GM23248 (cell line): Measurements from ENCODE around the gene PDIA4. TPM values are rescaled to one million over a fixed set of nuclear protein-coding genes. Genes with fewer than 3 reads are reported as not detected.
"Not testable (repeated sequence)": the region's sequence is repeated elsewhere in the genome, so short reads cannot be mapped to it uniquely, and the experiment has no call there.

Source experiments
- DNase-seq: peaks from one replicate; pipeline ENCODE4 v3.0.0-alpha.2; 2015
- H2AFZ ChIP-seq: fragments of 200-600 bp; sonication (generic); 2 replicates; pipeline ENCODE4 v1.6.1; 2016; ENCODE audit warnings: antibody characterized with exemption
- H3F3A ChIP-seq: fragments of 200-600 bp; sonication (generic); 2 replicates; pipeline ENCODE4 v1.6.1; 2016; ENCODE audit warnings: mild to moderate bottlenecking, antibody characterized with exemption, mixed run types; ENCODE audit not compliant: insufficient read depth
- H3K27ac ChIP-seq: fragments of 200-600 bp; sonication (generic); 2 replicates; pipeline ENCODE4 v1.5.1; 2016; ENCODE audit warnings: mild to moderate bottlenecking
- H3K27me3 ChIP-seq: fragments of 200-600 bp; sonication (generic); replicated peaks from 2 replicates; pipeline ENCODE4 v1.6.1; 2016; ENCODE audit warnings: mild to moderate bottlenecking; ENCODE audit not compliant: insufficient read depth
- H3K36me3 ChIP-seq: fragments of 200-600 bp; sonication (generic); 2 replicates; pipeline ENCODE4 v1.6.1; 2016; ENCODE audit warnings: low read depth, mild to moderate bottlenecking
- H3K4me1 ChIP-seq: fragments of 200-600 bp; sonication (generic); 2 replicates; pipeline ENCODE4 v1.6.1; 2016; ENCODE audit warnings: mild to moderate bottlenecking; ENCODE audit not compliant: insufficient read depth
- H3K4me2 ChIP-seq: fragments of 200-600 bp; sonication (generic); one replicate; pipeline ENCODE4 v1.6.1; 2016; ENCODE audit warnings: mild to moderate bottlenecking; ENCODE audit not compliant: unreplicated experiment
- H3K4me3 ChIP-seq: fragments of 200-600 bp; sonication (generic); 2 replicates; pipeline ENCODE4 v1.5.1; 2016; ENCODE audit warnings: mild to moderate bottlenecking
- H3K79me2 ChIP-seq: fragments of 200-600 bp; sonication (generic); 2 replicates; pipeline ENCODE4 v1.6.1; 2016; ENCODE audit warnings: mild to moderate bottlenecking; ENCODE audit not compliant: insufficient read depth
- H3K9ac ChIP-seq: fragments of 200-600 bp; sonication (generic); 2 replicates; pipeline ENCODE4 v1.6.1; 2016; ENCODE audit warnings: mild to moderate bottlenecking
- H3K9me2 ChIP-seq: fragments of 200-600 bp; sonication (generic); 2 replicates; pipeline ENCODE4 v1.6.1; 2016; ENCODE audit warnings: mixed run types, mild to moderate bottlenecking, moderate library complexity; ENCODE audit not compliant: insufficient read depth
- H3K9me3 ChIP-seq: fragments of 200-600 bp; sonication (generic); one replicate; pipeline ENCODE4 v1.6.1; 2017; ENCODE audit warnings: low read depth
- H4K20me1 ChIP-seq: fragments of 200-600 bp; sonication (generic); 2 replicates; pipeline ENCODE4 v1.6.0; 2016; ENCODE audit not compliant: insufficient read depth
- EZH2 ChIP-seq: fragments of 200-600 bp; sonication (generic); IDR thresholded peaks from 2 replicates; pipeline ENCODE4 v1.6.1; 2018; ENCODE audit warnings: antibody characterized with exemption, mild to moderate bottlenecking; ENCODE audit not compliant: insufficient read depth, poor library complexity, severe bottlenecking
- EZH2phosphoT487 ChIP-seq: fragments of 200-600 bp; sonication (generic); IDR thresholded peaks from 2 replicates; pipeline ENCODE4 v1.6.1; 2018; ENCODE audit warnings: antibody characterized with exemption, moderate library complexity, mild to moderate bottlenecking, low read depth; ENCODE audit not compliant: insufficient read depth
- WGBS, 2 experiments: methylation state at CpG; one replicate each; pipeline ENCODE4 v1.1.6; 2015 to 2017; ENCODE audit warnings: low lambda C conversion rate in 2 of 2, low coverage in 1 of 2; ENCODE audit errors: missing lambda C conversion rate in 2 of 2; 5-methylcytosine and 5-hydroxymethylcytosine counted together
- in situ Hi-C: fragments of 300-500 bp; cut with MboI; formaldehyde crosslinking; loops from 2 replicates; pipeline ENCODE4 v1.15.0; 2020
- polyA plus RNA-seq: library from polyadenylated mRNA; unstranded; fragments of >200 nt; fragmentation: Nextera tagmentation; extraction: Ambion mirVana; gene quantifications from 2 replicates; pipeline ENCODE4 v1.2.1, GENCODE V29; 2016
- total RNA-seq: library from RNA; depleted of rRNA; stranded (reverse); fragments of >200 nt; shearing (Covaris generic); gene quantifications from 2 replicates; pipeline ENCODE4 v1.2.3, GENCODE V29; 2014

PDIA4 gene
- total and polyA plus RNA-seq, 2 experiments from 2014 or later: 196 to 204 TPM

DNA sequence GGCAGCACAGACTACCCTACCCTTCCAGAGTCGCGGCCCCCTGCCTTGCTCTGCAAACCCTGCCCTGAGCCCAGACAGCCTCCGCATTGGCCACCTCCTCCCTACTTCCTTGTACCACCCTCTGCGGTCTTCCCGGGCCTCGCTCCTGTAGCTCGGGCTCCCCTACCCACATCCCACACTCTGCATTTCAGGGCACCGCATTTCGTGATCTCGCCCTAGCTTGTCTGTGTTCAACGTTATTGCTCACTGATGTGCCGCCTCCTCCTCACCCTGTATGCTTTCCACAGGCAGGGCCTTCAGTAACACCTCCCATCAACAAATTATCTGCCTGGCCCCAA lies 6.6 kb downstream of the PDIA4 start:
- Histone ChIP-seq H3K27me3 (no peaks in the 10 kb centered on the region), H3K9me2 (no peaks in the 10 kb centered on the region), H2AFZ (no peak overlapping the region), H3K79me2 (peaks cover 82% of the 10 kb centered on the region), H3K9ac (no peak overlapping the region), H3K9me3 (no peaks in the 10 kb centered on the region), H3K4me2 (no peak overlapping the region), H3K27ac (no peak overlapping the region), H4K20me1 (no peaks in the 10 kb centered on the region), H3K4me1 (peaks cover 7% of the 10 kb centered on the region; the same call in 1 of the 2 replicates), H3K4me3 (no peak overlapping the region), H3K36me3 (no peaks in the 10 kb centered on the region), H3F3A (no peaks in the 10 kb centered on the region)
- TF ChIP-seq EZH2 (no peak), EZH2phosphoT487 (no peak)
- in situ Hi-C loops: no loop called here
- 97 to 98% methylated on average over 12 of the region's 12 CpGs for WGBS, 2 experiments
- DNase-seq: no peak

GRCh38 chr7:149020483-149020882 lies 7.8 kb downstream of the PDIA4 start:
- Histone ChIP-seq H3F3A (no peaks in the 10 kb centered on the region), H3K9me2 (no peaks in the 10 kb centered on the region), H3K9me3 (no peaks in the 10 kb centered on the region), H3K27ac (no peak overlapping the region), H3K4me2 (no peak overlapping the region), H3K9ac (no peak overlapping the region), H3K4me3 (no peak overlapping the region), H4K20me1 (no peaks in the 10 kb centered on the region), H3K79me2 (peaks cover 72% of the 10 kb centered on the region), H2AFZ (no peak overlapping the region), H3K4me1 (no peaks in the 10 kb centered on the region), H3K27me3 (no peaks in the 10 kb centered on the region), H3K36me3 (no peaks in the 10 kb centered on the region)
- TF ChIP-seq EZH2phosphoT487 (no peak), EZH2 (no peak)
- 91 to 93% methylated on average over 11 of the region's 11 CpGs for WGBS, 2 experiments
- no peak for DNase-seq
- in situ Hi-C loops: no loop called here

- Histone ChIP-seq H3K27me3 (no peaks in the 10 kb centered on the region), H3K4me2 (no peak overlapping the region), H3K79me2 (peaks cover 36% of the 10 kb centered on the region), H3K9me3 (no peaks in the 10 kb centered on the region), H4K20me1 (no peaks in the 10 kb centered on the region), H3K9me2 (no peaks in the 10 kb centered on the region), H2AFZ (no peak overlapping the region), H3K9ac (no peak overlapping the region), H3K27ac (no peak overlapping the region), H3K36me3 (peaks cover 3% of the 10 kb centered on the region; the same call in 1 of the 2 replicates), H3F3A (no peaks in the 10 kb centered on the region), H3K4me1 (no peaks in the 10 kb centered on the region), H3K4me3 (no peak overlapping the region)
- in situ Hi-C loops: no loop called here
- no peak for DNase-seq
- 76 to 78% methylated on average over 7 of the region's 7 CpGs for WGBS, 2 experiments
- no peak for TF ChIP-seq EZH2phosphoT487
- TF ChIP-seq EZH2: no peak
These were observed 11.4 kb downstream of the PDIA4 start for GRCh38 chr7:149016876-149017275.

GRCh38 chr7:149014309-149014708 lies 14.0 kb downstream of the PDIA4 start:
- no peaks in the 10 kb centered on the region for H3K9me2 ChIP-seq
- H2AFZ ChIP-seq: no peak overlapping the region
- 93 to 96% methylated on average over 7 of the region's 7 CpGs for WGBS, 2 experiments
- H3F3A ChIP-seq: no peaks in the 10 kb centered on the region
- H3K9ac ChIP-seq: no peak overlapping the region
- TF ChIP-seq EZH2phosphoT487: no peak
- TF ChIP-seq EZH2: no peak
- H3K27me3 ChIP-seq: no peaks in the 10 kb centered on the region
- H3K9me3 ChIP-seq: no peaks in the 10 kb centered on the region
- no peak overlapping the region for H3K4me3 ChIP-seq
- DNase-seq: no peak
- H3K4me2 ChIP-seq: no peak overlapping the region
- H3K79me2 ChIP-seq: peaks cover 11% of the 10 kb centered on the region; the same call in 1 of the 2 replicates
- no peak overlapping the region for H3K27ac ChIP-seq
- H3K36me3 ChIP-seq: peaks cover 14% of the 10 kb centered on the region; the same call in 1 of the 2 replicates
- H3K4me1 ChIP-seq: no peaks in the 10 kb centered on the region
- H4K20me1 ChIP-seq: no peaks in the 10 kb centered on the region
- in situ Hi-C loops: no loop called here

- H3K79me2 ChIP-seq: peaks cover 6% of the 10 kb centered on the region; the same call in 1 of the 2 replicates
- TF ChIP-seq EZH2phosphoT487 (no peak), EZH2 (no peak)
- no peaks in the 10 kb centered on the region for H3F3A ChIP-seq
- no peaks in the 10 kb centered on the region for H4K20me1 ChIP-seq
- H3K4me3 ChIP-seq: no peak overlapping the region
- peaks cover 14% of the 10 kb centered on the region; the same call in 1 of the 2 replicates for H3K36me3 ChIP-seq
- H3K27me3 ChIP-seq: no peaks in the 10 kb centered on the region
- no peaks in the 10 kb centered on the region for H3K4me1 ChIP-seq
- H3K9me3 ChIP-seq: no peaks in the 10 kb centered on the region
- H3K4me2 ChIP-seq: no peak overlapping the region
- WGBS, 2 experiments: 85 to 93% methylated on average over 5 of the region's 5 CpGs
- H2AFZ ChIP-seq: no peak overlapping the region
- no peak for DNase-seq
- in situ Hi-C loops: no loop called here
- no peaks in the 10 kb centered on the region for H3K9me2 ChIP-seq
- H3K27ac ChIP-seq: no peak overlapping the region
- H3K9ac ChIP-seq: no peak overlapping the region
These were observed 14.4 kb downstream of the PDIA4 start for GRCh38 chr7:149013876-149014275.

GRCh38 chr7:149012730-149013129 lies 15.6 kb downstream of the PDIA4 start:
- H2AFZ ChIP-seq, H3K4me2 ChIP-seq, in situ Hi-C loops, H3K4me3 ChIP-seq, H3K27ac ChIP-seq, H4K20me1 ChIP-seq, DNase-seq, H3K9me3 ChIP-seq, H3K4me1 ChIP-seq, H3K9me2 ChIP-seq, H3K79me2 ChIP-seq, H3K9ac ChIP-seq, H3F3A ChIP-seq, H3K27me3 ChIP-seq: not testable (repeated sequence)
- H3K36me3 ChIP-seq: peaks cover 14% of the 10 kb centered on the region; the same call in 1 of the 2 replicates
- 89 to 91% methylated on average over 12 of the region's 12 CpGs for WGBS, 2 experiments
